AG04450 (cell line): ENCODE results near the gene ANGPTL1. TPM values are rescaled to one million over a fixed set of nuclear protein-coding genes. Genes with fewer than 3 reads are reported as not detected.

Experiments
- CTCF ChIA-PET: fragments of 300-600, 350-600 bp; formaldehyde crosslinking; extraction: SDS; loops from one replicate; lab custom pipeline; 2022; ENCODE audit warnings: antibody characterized with exemption, inconsistent platforms; lab: Charles Lee
- POLR2A ChIA-PET: fragments of 350-600 bp; formaldehyde crosslinking; extraction: SDS; loops from one replicate; lab custom pipeline; 2021; ENCODE audit warnings: antibody characterized with exemption, inconsistent platforms; lab: Yijun Ruan, JAX
- DNase-seq: peaks from one replicate; pipeline ENCODE4 v3.0.0-alpha.2; 2011; ENCODE audit warnings: low read depth, low spot score
- H3K27ac ChIP-seq: one replicate; pipeline ENCODE4 v1.5.1; 2012; ENCODE audit warnings: low read depth, low read length, control low read depth
- H3K27me3 ChIP-seq: one replicate; pipeline ENCODE4 v1.6.0; 2012; ENCODE audit warnings: low read length; ENCODE audit not compliant: control insufficient read depth, insufficient read depth
- H3K4me3 ChIP-seq: 2 replicates; pipeline ENCODE4 v1.5.1; 2011; ENCODE audit warnings: mild to moderate bottlenecking, low read depth, low read length, control low read depth
- H3K9me3 ChIP-seq: 2 replicates; pipeline ENCODE4 v1.5.1; 2012; ENCODE audit warnings: low read length; ENCODE audit not compliant: control insufficient read depth, insufficient read depth
- polyA plus RNA-seq: library from polyadenylated mRNA; depleted of rRNA; stranded (reverse); fragments of >200 nt; gene quantifications from 2 replicates; pipeline ENCODE4 v1.2.3, GENCODE V29; 2011
- TF ChIP-seq, protein P1 (sequence below): IDR thresholded peaks from 2 replicates; pipeline ENCODE4 v1.5.1; 2011; ENCODE audit warnings: low read depth, low read length, control low read depth, inconsistent platforms

Gene ANGPTL1
- polyA plus RNA-seq, 1 experiment: 0.47 TPM

GRCh38 chr1:178870221-178870620 is 656 bp downstream of the ANGPTL1 start:
- ChIA-PET POLR2A (no interaction called here), CTCF (interaction anchor here (0.8 to 3.2 kb wide), 2 partner anchors 133 to 570 kb away, joined by 3 to 14 read pairs; no protein-coding TSS in a partner anchor)
- H3K4me3 ChIP-seq: no peak overlapping the region
- H3K9me3 ChIP-seq: no peaks in the 10 kb centered on the region
- DNase-seq: no peak
- H3K27me3 ChIP-seq: no peaks in the 10 kb centered on the region
- no peak overlapping the region for H3K27ac ChIP-seq
- TF ChIP-seq, protein P1, sequence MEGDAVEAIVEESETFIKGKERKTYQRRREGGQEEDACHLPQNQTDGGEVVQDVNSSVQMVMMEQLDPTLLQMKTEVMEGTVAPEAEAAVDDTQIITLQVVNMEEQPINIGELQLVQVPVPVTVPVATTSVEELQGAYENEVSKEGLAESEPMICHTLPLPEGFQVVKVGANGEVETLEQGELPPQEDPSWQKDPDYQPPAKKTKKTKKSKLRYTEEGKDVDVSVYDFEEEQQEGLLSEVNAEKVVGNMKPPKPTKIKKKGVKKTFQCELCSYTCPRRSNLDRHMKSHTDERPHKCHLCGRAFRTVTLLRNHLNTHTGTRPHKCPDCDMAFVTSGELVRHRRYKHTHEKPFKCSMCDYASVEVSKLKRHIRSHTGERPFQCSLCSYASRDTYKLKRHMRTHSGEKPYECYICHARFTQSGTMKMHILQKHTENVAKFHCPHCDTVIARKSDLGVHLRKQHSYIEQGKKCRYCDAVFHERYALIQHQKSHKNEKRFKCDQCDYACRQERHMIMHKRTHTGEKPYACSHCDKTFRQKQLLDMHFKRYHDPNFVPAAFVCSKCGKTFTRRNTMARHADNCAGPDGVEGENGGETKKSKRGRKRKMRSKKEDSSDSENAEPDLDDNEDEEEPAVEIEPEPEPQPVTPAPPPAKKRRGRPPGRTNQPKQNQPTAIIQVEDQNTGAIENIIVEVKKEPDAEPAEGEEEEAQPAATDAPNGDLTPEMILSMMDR: no peak

DNA sequence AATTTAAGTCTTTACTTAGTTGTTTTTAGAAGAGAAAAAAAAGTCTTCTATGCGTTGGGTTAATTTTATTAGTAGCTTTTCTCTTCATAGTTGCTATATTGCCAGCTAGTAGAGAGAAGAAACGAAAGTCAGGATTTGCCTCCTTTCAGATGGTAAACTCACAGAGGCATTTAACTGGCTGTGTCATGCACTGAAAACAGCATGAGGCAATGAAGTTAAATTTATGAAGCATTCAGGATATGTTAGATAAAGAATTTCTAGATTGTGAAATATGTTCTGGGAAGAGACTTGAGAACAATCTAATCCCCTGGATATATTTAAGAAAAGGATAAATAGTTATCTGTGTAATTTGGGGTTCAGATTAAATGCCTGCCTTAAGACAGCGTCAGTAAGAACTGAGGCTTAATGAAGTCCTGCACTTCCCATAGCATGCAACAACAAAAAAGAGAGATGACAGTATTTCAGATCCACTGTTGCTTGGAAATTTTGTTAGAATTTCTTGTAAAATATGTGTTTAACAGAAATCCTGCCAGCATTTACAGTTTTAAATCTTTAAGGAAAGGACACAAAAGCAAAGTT is 1.7 kb downstream of the ANGPTL1 start:
- no peaks in the 10 kb centered on the region for H3K9me3 ChIP-seq
- no peak for DNase-seq
- H3K27ac ChIP-seq: no peak overlapping the region
- H3K4me3 ChIP-seq: no peak overlapping the region
- H3K27me3 ChIP-seq: no peaks in the 10 kb centered on the region
- ChIA-PET CTCF (interaction anchor here (0.8 kb wide), 1 partner anchor 569 kb away, joined by 3 read pairs; no protein-coding TSS in a partner anchor), POLR2A (no interaction called here)
- TF ChIP-seq, protein P1: no peak

DNA sequence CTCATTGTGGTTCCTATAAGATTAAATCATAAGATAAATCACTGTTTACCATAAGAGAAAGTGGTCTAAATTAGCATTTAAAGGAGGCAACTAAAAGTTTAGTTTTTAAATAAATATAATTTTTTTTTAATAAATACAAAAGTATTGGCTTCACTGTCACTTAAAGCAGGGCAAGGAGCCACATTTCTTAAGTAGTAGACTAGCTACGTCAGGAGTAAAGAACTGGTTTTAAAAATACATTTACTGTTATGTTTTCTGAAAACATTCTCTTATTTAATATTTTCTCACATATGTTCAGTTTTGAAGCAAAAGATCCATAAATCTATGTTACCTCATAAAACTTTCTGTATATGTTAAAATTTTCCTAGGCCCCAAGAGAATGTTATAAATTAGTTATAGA is 2.2 kb downstream of the ANGPTL1 start:
- Histone ChIP-seq H3K27ac (no peak overlapping the region), H3K27me3 (no peaks in the 10 kb centered on the region), H3K9me3 (no peaks in the 10 kb centered on the region), H3K4me3 (no peak overlapping the region)
- no peak for DNase-seq
- ChIA-PET POLR2A (no interaction called here), CTCF (no interaction called here)
- TF ChIP-seq, protein P1: no peak

DNA sequence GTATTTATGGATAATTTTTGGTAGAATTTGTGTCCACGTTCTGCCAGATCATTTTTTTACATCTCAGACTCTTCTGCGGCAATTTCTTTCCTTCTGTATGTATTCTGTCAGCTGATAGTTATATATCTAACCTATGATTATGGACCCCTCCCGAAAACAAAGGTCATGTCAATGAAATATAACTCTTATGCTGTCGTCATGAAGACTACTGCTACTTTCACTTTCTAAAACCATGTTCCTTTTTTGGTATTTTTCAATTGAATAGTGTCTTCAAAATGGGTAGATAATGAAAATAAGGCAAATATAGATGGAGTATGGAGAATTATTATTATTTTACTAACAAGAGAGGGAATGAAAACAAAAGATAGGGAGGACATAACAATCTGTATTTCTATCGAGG is 3.2 kb downstream of the ANGPTL1 start:
- CTCF ChIA-PET: no interaction called here
- H3K27ac ChIP-seq: no peak overlapping the region
- no peak for DNase-seq

GRCh38 chr1:178864326-178864725 is 6.6 kb downstream of the ANGPTL1 start:
- no peaks in the 10 kb centered on the region for H3K9me3 ChIP-seq
- no peak overlapping the region for H3K27ac ChIP-seq
- ChIA-PET CTCF (interaction anchor here (1.0 kb wide), 1 partner anchor 321 kb away, joined by 4 read pairs; no protein-coding TSS in a partner anchor), POLR2A (no interaction called here)
- H3K4me3 ChIP-seq: no peak overlapping the region
- TF ChIP-seq, protein P1: no peak
- H3K27me3 ChIP-seq: no peaks in the 10 kb centered on the region
- no peak for DNase-seq

More for the DNA sequence above, 3.2 kb downstream of the ANGPTL1 start:
- TF ChIP-seq, protein P1: no peak
- Histone ChIP-seq H3K4me3 (peak overlapping the region; percentile 5; the same call in 1 of the 2 replicates), H3K9me3 (no peaks in the 10 kb centered on the region), H3K27me3 (no peaks in the 10 kb centered on the region)
- POLR2A ChIA-PET: no interaction called here
